Activated CD4-positive, alpha-beta T cell treated with anti-CD3 and anti-CD28 coated beads, Interleukin-2, amount 50 U/mL, for 1 hour (primary cell): ENCODE measurements around the gene ANKRD31.
"Not testable (repeated sequence)": the region's sequence is repeated elsewhere in the genome, so short reads cannot be mapped to it uniquely, and the experiment has no call there.

Source experiments
- DNase-seq: peaks from one replicate; pipeline ENCODE4 v3.0.0-alpha.2; 2020

ANKRD31 gene

DNA sequence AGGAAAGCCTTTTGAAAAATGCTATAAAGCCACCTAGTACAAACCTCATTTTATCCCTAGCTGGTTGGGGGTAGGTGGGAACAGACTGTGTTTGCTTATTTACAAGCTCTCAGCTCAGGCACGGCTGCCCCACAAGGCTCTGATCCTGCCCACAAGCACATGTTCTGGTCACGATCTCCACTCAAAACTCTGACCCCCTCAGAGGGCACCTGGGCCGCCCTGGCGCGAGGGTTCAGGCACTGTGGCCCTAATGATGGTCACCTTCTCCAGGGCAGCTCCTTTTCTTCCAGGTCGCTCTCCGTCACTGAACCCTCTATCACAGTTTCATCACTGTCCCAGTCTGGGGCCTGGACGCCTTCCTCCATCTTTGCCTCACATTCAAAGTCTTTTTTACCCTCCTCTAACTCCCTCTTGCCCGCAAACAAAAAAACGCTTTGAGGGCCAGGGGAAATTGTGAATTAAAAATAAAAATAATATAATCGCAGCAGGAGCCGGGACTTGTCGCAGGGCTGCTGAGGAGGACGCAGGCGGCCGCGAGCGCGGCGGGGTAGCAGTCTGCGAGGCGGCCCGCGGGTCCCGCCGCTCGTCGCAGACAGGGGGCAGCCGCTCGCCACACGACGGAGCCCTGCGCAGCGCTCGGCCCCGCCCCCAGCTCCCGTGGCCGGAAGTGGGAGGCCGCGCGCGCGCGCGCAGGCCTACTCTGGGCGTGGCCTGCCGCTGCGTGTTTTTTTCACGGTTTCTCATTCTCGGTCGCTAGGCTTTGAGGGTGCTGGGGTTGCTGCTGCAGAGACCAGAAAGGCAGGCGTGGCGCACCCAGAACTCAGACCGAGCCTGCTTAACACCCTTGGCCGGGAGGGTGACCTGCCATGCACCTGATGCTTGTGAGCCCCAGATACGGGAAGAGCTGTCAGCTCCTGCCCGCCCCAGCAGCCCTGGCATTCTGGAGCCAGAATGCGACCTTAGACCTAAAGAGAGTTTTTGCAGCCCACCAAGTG, at the start of gene ANKRD31:
Gene ANKRD31 (minus strand): TSS at position 557 of the 995 bp plus-strand sequence. CDS start 192 bp downstream, at position 365.
- DNase-seq = peak; percentile 90

DNA sequence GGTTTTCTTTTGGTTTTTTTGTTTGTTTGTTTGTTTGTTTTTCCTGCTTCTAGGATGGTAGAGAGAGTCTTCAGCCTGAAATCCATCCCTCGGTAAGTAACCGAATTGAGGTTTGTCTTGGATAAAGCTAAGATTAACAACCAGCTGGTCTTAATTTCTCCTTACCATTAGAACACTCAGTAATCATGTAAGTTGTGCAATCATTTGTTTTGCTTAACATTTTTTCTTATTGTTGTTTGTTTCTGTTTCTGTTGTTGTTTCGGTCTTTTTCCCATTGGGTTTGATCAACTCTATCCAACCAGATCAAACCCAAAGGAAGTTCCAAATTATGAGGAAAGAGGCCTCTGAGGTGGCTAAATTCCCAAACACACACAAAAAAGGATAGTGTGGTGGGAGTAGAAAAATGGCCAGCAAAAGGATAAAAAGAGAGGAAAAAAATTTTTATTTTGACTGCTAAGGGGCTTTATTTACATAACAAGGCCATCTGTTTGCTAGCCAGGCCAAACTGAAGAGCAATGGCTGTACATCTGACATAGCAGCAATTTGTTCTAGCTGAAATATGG, 49.6 kb upstream of the ANKRD31 start:
- no peak for DNase-seq

GRCh38 chr5:75282581-75282980, 45.9 kb upstream of the ANKRD31 start:
- DNase-seq = no peak

- DNase-seq = no peak
Observed at GRCh38 chr5:75281716-75282465, 45.2 kb upstream of the ANKRD31 start.

- DNase-seq = no peak
Observed at GRCh38 chr5:75279321-75279720, 42.6 kb upstream of the ANKRD31 start.

GRCh38 chr5:75277463-75277862, 40.8 kb upstream of the ANKRD31 start:
- DNase-seq = no peak

GRCh38 chr5:75275756-75276155, 39.1 kb upstream of the ANKRD31 start:
- no peak for DNase-seq

GRCh38 chr5:75275147-75275546, 38.5 kb upstream of the ANKRD31 start:
- no peak for DNase-seq

GRCh38 chr5:75274486-75274885, 37.8 kb upstream of the ANKRD31 start:
- no peak for DNase-seq

DNA sequence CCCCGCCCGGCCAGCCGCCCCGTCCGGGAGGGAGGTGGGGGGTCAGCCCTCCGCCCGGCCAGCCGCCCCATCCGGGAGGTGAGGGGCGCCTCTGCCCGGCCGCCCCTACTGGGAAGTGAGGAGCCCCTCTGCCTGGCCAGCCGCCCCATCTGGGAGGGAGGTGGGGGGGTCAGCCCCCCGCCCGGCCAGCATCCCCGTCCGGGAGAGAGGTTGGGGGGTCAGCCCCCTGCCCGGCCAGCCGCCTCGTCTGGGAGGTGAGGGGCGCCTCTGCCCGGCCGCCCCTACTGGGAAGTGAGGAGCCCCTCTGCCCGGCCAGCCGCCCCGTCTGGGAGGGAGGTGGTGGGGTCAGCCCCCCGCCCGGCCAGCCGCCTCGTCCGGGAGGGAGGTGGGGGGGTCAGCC, 33.9 kb upstream of the ANKRD31 start:
- DNase-seq = not testable (repeated sequence)

DNA sequence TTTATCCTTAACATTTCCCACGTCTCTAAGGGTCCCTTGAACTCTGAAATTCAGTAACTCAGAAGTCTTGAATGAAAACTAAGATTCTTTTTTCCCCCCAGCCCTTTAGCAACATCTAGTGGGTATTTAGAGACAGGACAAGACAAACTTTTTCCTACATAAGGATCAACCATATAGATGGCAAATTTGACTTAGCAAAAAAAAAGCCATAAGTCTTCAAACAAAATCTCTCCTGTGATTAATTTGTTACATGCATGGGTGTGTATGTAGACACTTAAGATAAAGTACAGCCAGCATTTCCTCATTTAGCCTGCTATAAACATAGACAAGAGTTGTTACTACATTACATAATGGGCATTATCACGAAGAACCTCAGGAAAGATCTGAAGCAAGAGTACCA, 29.1 kb upstream of the ANKRD31 start:
- no peak for DNase-seq

- no peak for DNase-seq
Observed at GRCh38 chr5:75262271-75262670, 25.6 kb upstream of the ANKRD31 start.

DNA sequence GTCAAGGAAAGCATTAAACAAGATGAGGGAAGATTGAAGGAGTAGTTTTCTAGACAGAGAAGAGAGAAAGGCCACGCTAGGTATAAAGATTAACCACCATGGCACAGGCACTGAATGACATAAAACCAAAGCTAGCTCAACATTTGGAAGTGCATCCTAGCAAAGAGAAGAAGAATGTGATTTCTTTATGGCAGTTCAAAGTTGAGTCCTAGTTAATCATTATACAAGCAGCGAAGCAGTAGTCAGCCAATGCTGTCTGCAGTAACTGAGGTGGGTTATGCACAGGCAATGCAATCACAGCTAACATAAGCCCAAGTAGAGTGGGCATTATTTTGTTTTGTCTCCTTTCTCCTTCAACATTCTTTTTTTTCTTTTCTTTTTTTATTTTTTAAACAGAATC, 24.0 kb upstream of the ANKRD31 start:
- no peak for DNase-seq

DNA sequence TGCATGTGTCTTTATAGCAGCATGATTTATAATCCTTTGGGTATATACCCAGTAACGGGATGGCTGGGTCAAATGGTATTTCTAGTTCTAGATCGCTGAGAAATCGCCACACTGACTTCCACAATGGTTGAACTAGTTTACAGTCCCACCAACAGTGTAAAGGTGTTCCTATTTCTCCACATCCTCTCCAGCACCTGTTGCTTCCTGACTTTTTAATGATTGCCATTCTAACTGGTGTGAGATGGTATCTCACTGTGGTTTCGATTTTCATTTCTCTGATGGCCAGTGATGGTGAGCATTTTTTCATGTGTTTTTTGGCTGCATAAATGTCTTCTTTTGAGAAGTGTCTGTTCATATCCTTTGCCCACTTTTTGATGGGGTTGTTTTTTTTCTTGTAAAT, 13.8 kb upstream of the ANKRD31 start:
- not testable (repeated sequence) for DNase-seq

GRCh38 chr5:75245023-75245422, 8.3 kb upstream of the ANKRD31 start:
- no peak for DNase-seq

DNA sequence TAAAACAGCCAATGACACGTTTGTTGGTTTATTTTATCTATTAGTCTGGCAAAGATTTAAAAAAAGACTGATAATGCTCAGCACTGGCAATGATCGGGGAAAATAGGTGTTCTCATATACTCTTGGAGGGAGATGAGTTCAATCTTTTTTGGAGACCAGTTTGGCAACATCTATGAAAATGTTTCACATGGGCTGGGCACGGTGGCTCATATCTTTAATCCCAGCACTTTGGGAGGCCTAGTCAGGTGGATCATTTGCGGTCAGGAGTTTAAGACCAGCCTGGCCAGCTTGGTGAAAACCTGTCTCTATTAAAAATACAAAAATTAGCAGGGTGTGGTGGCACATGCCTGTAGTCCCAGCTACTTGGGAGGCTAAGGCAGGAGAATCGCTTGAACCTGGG, 6.8 kb upstream of the ANKRD31 start:
- no peak for DNase-seq

- DNase-seq = no peak
Observed at GRCh38 chr5:75243100-75243499, 6.4 kb upstream of the ANKRD31 start.

DNA sequence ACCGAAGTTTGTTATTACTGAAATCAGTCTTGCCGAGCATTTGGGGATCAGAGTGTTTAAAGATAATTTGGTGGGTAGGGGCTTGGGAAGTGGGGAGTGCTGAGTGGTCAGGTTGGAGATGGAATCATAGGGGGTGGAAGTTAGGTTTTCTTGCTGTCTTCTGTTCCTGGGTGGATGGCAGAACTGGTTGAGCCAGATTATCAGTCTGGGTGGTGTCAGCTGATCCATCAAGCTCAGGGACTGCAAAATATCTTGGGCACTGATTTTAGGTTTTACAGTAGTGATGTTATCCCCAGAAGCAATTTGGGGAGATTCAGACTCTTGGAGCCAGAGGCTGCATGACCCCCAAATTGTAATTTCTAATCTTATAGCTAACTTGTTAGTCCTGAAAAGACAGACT, 5.4 kb upstream of the ANKRD31 start:
- DNase-seq = no peak

- DNase-seq = no peak
Observed at GRCh38 chr5:75239681-75240080, 3.0 kb upstream of the ANKRD31 start.

- no peak for DNase-seq
Observed at GRCh38 chr5:75235711-75236110, 967 bp downstream of the ANKRD31 start.

DNA sequence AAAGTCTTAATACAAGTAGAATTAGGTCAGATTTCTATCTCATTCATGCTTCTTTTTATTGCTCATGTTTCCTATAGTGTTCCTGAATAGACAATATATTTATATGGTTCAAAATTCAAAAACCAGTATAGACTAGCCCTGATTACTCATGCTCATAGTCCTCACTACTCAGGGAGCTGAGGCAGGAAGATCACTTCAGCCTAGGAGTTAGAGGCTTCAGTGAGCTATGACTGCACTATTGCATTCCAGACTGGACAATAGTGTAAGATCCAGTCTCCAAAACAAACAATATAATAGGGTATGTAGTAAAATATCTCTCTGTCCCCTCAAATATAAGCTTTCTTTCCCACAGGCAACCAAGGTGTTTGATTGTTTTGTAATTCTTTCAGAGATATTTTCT, 2.4 kb downstream of the ANKRD31 start:
- no peak for DNase-seq

DNA sequence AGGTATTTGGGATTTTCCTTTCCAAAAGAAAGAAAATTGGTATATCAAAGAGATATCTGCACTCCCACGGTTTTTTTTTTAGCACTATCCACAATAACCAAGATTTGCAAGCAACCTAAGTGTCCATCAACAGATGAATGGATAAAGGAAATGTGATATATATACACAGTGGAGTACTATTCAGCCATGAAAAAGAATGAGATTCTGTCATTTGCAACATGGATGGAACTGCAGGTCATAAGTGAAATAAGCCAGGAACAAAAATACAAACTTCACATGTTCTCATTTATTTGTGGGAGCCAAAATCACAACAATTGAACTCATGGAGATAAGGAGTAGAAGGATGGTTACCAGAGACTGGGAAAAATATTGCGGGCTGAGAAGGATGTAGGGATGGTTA, 9.8 kb downstream of the ANKRD31 start:
- no peak for DNase-seq

- no peak for DNase-seq
Observed at GRCh38 chr5:75225506-75225905, 11.2 kb downstream of the ANKRD31 start.

DNA sequence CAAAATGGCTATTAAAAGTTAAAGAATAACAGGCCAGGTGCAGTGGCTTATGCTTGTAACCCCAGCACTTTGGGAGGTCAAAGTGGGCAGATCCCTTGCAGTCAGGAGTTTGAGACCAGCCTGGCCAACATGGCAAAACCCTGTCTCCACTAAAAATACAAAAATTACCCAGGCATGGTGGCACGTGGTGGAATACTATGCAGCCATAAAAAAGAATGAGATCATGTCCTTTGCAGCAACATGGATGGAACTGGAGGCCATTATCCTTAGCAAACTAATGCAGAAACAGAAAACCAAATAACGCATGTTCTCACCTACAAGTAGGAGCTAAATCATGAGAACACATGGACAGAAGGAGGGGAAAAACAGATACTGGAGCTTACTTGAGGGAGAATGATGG, 15.9 kb downstream of the ANKRD31 start:
- not testable (repeated sequence) for DNase-seq
